DND-41 (cell line): ENCODE data around the gene GRM5.

Experiments
- ATAC-seq: fragments of 200-7000 bp; cut with Tn5 transposase; 3 replicates; pipeline ENCODE4 v1.9.1; 2021; ENCODE audit warnings: low read depth; ENCODE audit not compliant: insufficient read depth
- DNase-seq: peaks from one replicate; pipeline ENCODE4 v3.0.0-alpha.2; 2020
- H2AFZ ChIP-seq: 2 replicates; pipeline ENCODE4 v1.6.0; 2012; ENCODE audit warnings: low read depth, low read length
- H3K27ac ChIP-seq: 2 replicates; pipeline ENCODE4 v1.5.1; 2012; ENCODE audit warnings: low read length, inconsistent platforms
- H3K27me3 ChIP-seq: fragments of 200-600 bp; sonication (generic); 2 replicates; pipeline ENCODE4 v1.6.0; 2012; ENCODE audit warnings: low read length, mild to moderate bottlenecking, inconsistent platforms; ENCODE audit not compliant: insufficient read depth, poor library complexity
- H3K36me3 ChIP-seq: 2 replicates; pipeline ENCODE4 v1.5.1; 2012; ENCODE audit warnings: low read length, inconsistent platforms; ENCODE audit not compliant: insufficient read depth
- H3K4me1 ChIP-seq: 2 replicates; pipeline ENCODE4 v1.5.1; 2012; ENCODE audit warnings: mild to moderate bottlenecking, low read length; ENCODE audit not compliant: insufficient read depth
- H3K4me2 ChIP-seq: 2 replicates; pipeline ENCODE4 v1.6.0; 2012; ENCODE audit warnings: mild to moderate bottlenecking, moderate library complexity, low read length, inconsistent platforms; ENCODE audit not compliant: insufficient read depth
- H3K4me3 ChIP-seq, 2 experiments: fragments of 200-600 bp in 1 of 2; shearing (Covaris generic) in 1 of 2; 2 replicates each; pipeline ENCODE4 v1.5.1; 2012 to 2016; ENCODE audit warnings: inconsistent platforms in 2 of 2, low read length in 2 of 2, mild to moderate bottlenecking in 2 of 2, low read depth in 1 of 2, moderate library complexity in 1 of 2
- H3K79me2 ChIP-seq: 2 replicates; pipeline ENCODE4 v1.6.0; 2012; ENCODE audit warnings: low read length, inconsistent platforms; ENCODE audit not compliant: insufficient read depth
- H3K9ac ChIP-seq: 2 replicates; pipeline ENCODE4 v1.6.0; 2012; ENCODE audit warnings: low read depth, mild to moderate bottlenecking, inconsistent platforms, low read length, moderate library complexity
- H3K9me3 ChIP-seq: 2 replicates; pipeline ENCODE4 v1.5.1; 2012; ENCODE audit warnings: low read length, moderate library complexity, mild to moderate bottlenecking, inconsistent platforms; ENCODE audit not compliant: insufficient read depth, severe bottlenecking
- H4K20me1 ChIP-seq: 2 replicates; pipeline ENCODE4 v1.6.0; 2012; ENCODE audit warnings: low read length; ENCODE audit not compliant: insufficient read depth
- EZH2 ChIP-seq: IDR thresholded peaks from 3 replicates; pipeline ENCODE4 v1.6.1; 2012; ENCODE audit warnings: borderline replicate concordance, low read depth, mild to moderate bottlenecking, moderate library complexity, low read length, inconsistent platforms; ENCODE audit not compliant: severe bottlenecking
- TF ChIP-seq, protein P1 (sequence below): IDR thresholded peaks from 2 replicates; pipeline ENCODE4 v1.5.1; 2012; ENCODE audit warnings: borderline replicate concordance, low read length, moderate library complexity, mild to moderate bottlenecking; ENCODE audit not compliant: poor library complexity, severe bottlenecking; ENCODE audit errors: extremely low read depth

The GRM5 gene

DNA sequence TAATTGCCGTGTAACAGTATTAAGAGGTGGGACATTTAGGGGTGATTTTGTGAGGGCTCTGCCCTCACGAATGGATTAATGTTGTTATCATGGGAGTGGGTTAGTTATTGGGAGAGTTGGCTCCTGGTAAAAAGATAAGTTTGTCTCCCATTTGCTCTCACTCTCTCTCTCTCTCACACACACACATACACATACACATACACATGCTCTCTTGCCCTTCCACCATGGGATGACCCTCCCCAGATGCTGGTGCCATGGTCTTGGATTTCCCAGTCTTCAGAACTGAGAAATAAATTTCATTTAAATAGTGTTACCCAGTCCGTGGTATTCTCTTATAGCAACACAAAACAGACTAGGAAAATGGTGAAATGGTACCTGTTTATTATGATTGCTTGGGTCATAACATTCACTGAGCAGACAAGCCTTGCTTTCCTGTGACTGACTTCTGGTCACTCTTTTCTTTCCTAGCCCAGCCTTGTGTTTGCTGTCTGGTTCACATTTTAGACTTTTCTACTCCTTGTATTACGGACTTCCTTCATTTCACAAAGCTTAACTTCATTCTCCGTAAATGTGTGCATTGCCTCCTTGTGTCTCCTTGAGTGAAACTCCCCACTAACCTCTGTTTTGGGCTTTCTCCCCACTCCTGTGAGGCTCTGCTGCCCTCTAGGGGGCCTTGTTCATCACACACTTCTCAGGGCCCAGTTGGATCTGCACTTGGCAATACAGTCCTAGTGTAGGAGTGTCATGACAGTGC is 521.7 kb downstream of the GRM5 start:
- no peak overlapping the region for H3K27ac ChIP-seq
- ATAC-seq: peak; percentile 100
- no peaks in the 10 kb centered on the region for H3K36me3 ChIP-seq
- H3K4me1 ChIP-seq: no peaks in the 10 kb centered on the region
- DNase-seq: peak; percentile 85
- no peak overlapping the region for H3K4me3 ChIP-seq
- no peak overlapping the region for H3K9ac ChIP-seq
- no peaks in the 10 kb centered on the region for H3K27me3 ChIP-seq
- H3K4me2 ChIP-seq: no peak overlapping the region
- no peaks in the 10 kb centered on the region for H3K79me2 ChIP-seq
- H4K20me1 ChIP-seq: no peaks in the 10 kb centered on the region
- H2AFZ ChIP-seq: peak overlapping the region; percentile 18; the same call in 1 of the 2 replicates
- no peak for TF ChIP-seq EZH2
- TF ChIP-seq, protein P1, sequence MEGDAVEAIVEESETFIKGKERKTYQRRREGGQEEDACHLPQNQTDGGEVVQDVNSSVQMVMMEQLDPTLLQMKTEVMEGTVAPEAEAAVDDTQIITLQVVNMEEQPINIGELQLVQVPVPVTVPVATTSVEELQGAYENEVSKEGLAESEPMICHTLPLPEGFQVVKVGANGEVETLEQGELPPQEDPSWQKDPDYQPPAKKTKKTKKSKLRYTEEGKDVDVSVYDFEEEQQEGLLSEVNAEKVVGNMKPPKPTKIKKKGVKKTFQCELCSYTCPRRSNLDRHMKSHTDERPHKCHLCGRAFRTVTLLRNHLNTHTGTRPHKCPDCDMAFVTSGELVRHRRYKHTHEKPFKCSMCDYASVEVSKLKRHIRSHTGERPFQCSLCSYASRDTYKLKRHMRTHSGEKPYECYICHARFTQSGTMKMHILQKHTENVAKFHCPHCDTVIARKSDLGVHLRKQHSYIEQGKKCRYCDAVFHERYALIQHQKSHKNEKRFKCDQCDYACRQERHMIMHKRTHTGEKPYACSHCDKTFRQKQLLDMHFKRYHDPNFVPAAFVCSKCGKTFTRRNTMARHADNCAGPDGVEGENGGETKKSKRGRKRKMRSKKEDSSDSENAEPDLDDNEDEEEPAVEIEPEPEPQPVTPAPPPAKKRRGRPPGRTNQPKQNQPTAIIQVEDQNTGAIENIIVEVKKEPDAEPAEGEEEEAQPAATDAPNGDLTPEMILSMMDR: peak; percentile 95
- H3K9me3 ChIP-seq: no peaks in the 10 kb centered on the region

DNA sequence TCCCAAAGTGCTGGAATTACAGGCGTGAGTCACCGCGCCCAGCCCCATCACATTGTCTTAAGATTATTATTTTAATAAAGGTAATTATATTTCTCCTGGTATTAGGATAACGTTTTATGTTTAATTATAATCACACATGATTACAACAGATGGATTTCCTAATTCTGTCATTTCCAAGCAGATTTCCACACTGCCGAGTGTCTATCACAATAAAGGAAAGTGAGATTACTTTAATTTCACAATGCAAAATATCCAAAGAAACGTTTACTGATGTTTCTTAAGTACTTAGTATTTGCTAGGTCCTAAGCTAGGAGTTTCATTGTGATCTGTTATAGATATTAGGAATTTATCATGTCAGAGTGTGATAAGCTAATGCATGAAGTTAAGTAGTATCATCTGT is 524.8 kb downstream of the GRM5 start:
- Histone ChIP-seq H3K4me3 (no peak overlapping the region), H3K36me3 (no peaks in the 10 kb centered on the region), H3K4me2 (no peak overlapping the region), H3K4me1 (no peaks in the 10 kb centered on the region), H3K79me2 (no peaks in the 10 kb centered on the region), H2AFZ (no peak overlapping the region), H4K20me1 (no peaks in the 10 kb centered on the region), H3K27me3 (no peaks in the 10 kb centered on the region), H3K9ac (no peak overlapping the region), H3K9me3 (no peaks in the 10 kb centered on the region), H3K27ac (no peak overlapping the region)
- ATAC-seq (no peak), DNase-seq (no peak)
- TF ChIP-seq, protein P1: no peak
- TF ChIP-seq EZH2: no peak

DNA sequence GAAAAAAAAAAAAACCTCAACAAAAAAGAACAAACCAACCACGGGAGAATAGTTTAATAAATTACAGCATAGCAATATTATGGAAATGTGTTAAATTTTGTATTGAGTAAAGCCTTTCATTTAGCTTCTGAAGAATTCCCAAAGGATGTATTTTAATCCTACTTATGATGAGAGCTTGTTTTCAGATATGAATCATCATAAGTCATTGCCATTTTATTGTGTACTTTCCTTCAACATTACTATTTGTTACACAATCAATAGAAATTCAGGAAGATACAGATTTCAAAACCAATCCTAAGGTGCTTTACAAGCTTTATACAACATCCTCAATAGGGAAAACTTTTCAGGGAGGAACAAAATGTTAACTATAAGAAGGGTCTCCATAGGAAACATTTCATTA is 527.7 kb downstream of the GRM5 start:
- Histone ChIP-seq H2AFZ (no peak overlapping the region), H3K27ac (no peak overlapping the region), H3K4me2 (no peak overlapping the region), H3K4me1 (no peaks in the 10 kb centered on the region), H3K36me3 (no peaks in the 10 kb centered on the region), H3K79me2 (no peaks in the 10 kb centered on the region), H3K9me3 (no peaks in the 10 kb centered on the region), H3K27me3 (no peaks in the 10 kb centered on the region), H3K9ac (no peak overlapping the region), H3K4me3 (no peak overlapping the region), H4K20me1 (no peaks in the 10 kb centered on the region)
- TF ChIP-seq, protein P1: no peak
- no peak for TF ChIP-seq EZH2
- DNase-seq: no peak
- no peak for ATAC-seq
